NCI-H510A treated with DMSO at 0.1 percent for 48 hours (cell line): ENCODE data around the gene HLA-A.
"Not testable (repeated sequence)": the region's sequence is repeated elsewhere in the genome, so short reads cannot be mapped to it uniquely, and the experiment has no call there.

Source experiments
- DNase-seq: peaks from one replicate; lab custom pipeline; 2025; lab: John Stamatoyannopoulos, UW

HLA-A gene

DNA sequence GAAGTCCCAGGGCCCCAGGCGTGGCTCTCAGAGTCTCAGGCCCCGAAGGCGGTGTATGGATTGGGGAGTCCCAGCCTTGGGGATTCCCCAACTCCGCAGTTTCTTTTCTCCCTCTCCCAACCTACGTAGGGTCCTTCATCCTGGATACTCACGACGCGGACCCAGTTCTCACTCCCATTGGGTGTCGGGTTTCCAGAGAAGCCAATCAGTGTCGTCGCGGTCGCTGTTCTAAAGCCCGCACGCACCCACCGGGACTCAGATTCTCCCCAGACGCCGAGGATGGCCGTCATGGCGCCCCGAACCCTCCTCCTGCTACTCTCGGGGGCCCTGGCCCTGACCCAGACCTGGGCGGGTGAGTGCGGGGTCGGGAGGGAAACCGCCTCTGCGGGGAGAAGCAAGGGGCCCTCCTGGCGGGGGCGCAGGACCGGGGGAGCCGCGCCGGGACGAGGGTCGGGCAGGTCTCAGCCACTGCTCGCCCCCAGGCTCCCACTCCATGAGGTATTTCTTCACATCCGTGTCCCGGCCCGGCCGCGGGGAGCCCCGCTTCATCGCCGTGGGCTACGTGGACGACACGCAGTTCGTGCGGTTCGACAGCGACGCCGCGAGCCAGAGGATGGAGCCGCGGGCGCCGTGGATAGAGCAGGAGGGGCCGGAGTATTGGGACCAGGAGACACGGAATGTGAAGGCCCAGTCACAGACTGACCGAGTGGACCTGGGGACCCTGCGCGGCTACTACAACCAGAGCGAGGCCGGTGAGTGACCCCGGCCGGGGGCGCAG is at the start of gene HLA-A:
TSS of gene HLA-A (plus strand) at position 258 of the 778 bp plus-strand sequence. CDS start at position 280, 22 bp downstream.
- peak; percentile 84 for DNase-seq

DNA sequence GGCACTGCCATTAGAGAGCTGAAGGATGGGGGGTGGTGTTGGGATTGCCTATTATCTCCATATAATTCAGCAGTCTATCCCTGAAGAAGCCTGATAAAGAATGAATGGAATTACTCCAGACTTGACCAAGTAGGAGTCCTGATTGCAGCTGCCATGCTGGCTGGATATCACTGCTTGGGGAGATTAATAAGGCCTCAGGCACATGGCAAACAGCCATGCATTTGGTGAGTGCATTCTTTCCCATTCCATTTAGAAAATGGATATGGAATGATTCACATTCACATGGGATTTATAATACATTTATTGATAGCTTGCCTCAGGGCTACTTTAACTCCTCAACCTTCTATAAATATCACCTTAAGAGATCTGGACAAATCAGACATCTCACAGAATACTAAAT is 49.6 kb upstream of the HLA-A start:
- no peak for DNase-seq

DNA sequence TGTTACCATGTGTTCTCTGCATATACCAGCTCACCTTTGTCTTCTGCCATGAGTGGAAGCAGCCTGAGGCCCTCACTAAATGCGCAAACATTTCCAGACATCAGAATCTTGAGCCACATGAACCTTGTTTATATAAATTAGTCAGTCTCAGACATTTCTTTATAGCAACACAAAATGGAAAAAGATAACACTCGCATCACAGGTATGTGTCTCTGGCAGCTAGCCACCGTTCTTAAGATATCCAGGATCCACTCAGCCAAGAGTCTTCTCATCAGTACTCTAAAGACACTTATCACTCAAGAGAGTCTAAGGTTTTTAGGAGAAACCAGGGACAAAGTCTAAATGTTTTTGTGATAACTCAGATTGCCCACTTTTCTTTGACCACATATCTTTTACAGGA is 43.1 kb upstream of the HLA-A start:
- no peak for DNase-seq

DNA sequence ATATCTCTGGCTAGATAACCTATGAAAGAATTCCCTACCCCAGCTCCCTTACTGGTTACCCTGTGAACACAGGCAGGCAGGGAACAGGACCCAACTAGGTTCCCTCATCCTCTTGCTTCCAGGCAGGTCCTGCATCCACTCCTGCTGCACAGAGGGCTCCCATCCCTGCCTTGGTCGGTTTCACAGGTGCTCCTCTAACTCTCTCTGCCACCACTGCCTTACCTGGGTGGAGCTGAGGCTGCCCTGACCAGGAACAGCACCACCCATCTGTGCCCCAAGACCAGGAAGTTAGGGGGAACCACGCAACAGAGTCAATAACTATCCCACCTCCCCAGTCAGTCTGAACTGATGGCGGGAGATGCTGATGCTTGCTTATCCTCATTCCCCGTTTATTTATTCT is 37.0 kb upstream of the HLA-A start:
- DNase-seq, result no peak

DNA sequence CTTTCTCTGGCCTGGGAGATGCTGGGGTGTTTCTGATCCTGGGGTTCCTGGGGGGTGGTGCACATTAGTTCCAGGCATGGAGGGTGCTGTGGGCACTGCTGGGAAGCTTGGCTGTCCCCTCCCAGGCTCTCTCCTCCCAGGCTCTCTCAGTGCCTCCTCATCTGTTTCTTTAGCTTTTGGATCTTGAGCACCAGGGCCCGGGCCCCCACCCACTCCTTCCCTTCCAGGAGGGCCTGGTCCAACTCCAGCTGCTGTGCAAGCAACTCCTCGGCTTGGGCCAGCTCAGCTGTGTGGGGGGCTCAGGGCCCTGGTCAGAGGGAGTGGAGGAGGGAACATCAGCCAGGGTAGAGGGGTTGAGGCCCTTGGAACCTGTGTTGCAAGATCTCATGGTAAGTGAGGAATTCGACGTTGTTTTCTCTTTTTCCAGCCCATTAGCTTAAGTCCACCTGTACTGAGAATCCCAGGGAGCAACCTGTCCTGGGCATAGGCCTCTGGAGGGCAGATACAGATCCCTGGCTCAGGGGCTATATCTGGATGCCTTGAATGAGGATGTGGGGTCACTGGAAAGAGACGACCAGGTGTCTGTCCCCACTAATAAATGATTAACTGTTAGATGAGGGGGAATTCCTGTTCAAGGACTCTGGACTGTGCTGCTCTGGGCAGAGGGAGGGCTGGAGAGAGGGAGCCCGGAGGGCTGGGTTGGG is 34.5 kb upstream of the HLA-A start:
- no peak for DNase-seq

DNA sequence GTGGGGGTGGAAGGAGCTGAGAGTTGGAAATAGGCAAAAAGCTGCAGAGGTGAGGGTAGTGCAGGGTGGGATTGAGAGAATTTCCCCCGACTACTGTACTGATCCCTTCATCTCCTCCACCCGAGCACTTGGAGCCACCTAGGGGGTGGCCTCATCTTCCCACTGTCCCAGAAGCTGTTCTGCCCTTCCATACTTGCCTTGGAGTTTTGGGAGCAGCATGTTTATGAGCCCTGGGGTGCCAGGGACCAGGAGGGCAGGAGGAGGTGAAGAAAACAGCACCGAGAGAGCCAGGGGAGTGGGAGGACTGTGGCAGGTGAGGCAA is 34.0 kb upstream of the HLA-A start:
- no peak for DNase-seq

DNA sequence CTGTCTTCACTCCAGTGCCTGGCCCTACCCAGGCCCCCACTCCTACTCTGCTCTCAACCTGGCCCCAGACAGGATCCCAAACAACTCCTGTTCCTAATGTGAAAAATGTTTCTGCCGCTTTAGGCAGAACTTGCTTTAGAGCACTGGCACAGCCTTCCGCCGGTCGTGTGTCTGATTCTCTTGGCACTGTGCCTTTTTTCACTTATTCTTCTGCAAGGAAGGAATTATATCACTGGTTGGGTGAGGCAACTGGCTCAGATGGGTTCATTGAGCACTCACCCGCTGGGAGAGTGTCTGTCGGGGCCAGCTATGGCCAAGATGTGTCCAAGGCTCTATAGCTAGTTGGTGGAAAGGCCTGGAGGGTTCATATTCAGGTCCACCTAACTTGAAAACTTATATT is 33.6 kb upstream of the HLA-A start:
- DNase-seq, result no peak

DNA sequence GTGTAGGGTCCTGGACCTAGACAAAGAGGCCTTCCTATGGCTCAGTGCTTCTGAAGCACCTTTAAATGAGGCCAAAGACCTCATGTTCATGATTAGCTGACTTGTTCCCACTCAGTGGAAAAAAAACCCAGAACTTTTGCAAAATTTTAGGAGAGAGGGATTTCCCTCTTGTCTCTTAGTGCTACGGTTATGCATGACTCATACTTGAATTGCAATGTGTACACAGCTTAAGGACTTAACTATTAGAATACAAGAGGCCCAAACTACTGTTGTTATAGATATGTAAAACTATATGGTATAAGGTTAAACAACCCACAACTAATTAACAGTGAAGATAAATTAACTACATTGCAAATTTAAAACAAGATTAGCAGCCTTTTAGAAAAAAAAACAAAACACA is 32.3 kb upstream of the HLA-A start:
- DNase-seq, result no peak

DNA sequence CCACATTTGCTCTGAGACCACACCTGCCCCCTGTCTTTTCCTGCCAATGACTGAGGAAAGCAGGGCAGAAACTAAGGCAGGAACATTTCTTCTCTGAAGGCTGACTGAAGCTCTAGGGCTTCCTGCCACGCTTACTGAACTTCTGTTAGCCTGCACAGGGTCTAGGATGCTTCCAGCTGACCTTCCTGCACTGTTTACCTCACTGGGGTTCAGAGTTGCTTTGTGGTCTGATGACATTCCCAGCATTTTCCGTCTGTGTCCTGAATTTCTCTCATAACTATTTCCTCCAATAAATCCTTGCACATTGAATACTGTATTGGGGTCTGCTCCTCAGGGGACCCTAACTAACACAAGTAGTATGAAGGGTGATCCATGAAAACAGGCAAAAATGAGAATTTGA is 29.5 kb upstream of the HLA-A start:
- DNase-seq, result no peak

DNA sequence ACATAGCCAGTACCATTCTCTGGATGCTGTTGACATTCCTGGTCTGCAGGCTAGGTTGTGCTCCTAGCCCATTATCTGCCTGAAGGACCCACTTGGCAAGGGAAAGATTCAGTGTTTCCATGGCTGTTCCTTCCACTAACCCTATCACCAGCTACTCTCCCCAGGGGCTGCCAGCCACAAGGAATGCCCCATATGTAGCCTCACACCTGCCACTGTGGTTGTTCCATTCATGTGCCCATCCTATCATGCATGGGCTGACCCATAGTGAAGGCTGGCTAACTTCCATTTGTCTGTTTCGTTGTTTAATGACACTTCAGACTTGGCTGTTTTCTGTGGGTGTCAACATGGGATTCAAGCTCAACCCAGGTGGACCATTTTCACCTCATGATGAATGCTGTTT is 25.6 kb upstream of the HLA-A start:
- no peak for DNase-seq

DNA sequence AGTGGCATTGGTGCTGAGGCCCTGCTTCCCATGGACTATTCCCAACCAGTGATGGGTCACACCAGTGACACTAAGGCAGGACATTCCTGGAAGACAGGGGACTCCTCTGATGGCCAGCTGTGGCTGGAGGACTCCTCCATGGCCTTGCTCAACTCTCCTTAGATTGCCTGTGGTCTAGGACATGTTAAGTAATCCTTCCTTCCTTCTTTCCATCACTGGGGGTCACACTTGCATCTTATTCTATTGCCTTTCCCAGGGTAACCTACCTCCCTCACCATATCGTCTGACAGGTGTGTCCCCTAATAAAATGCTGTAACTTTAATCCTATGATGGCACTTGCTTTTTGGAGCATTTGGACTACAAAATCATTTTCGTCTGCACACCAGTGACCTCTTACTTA is 24.5 kb upstream of the HLA-A start:
- no peak for DNase-seq

DNA sequence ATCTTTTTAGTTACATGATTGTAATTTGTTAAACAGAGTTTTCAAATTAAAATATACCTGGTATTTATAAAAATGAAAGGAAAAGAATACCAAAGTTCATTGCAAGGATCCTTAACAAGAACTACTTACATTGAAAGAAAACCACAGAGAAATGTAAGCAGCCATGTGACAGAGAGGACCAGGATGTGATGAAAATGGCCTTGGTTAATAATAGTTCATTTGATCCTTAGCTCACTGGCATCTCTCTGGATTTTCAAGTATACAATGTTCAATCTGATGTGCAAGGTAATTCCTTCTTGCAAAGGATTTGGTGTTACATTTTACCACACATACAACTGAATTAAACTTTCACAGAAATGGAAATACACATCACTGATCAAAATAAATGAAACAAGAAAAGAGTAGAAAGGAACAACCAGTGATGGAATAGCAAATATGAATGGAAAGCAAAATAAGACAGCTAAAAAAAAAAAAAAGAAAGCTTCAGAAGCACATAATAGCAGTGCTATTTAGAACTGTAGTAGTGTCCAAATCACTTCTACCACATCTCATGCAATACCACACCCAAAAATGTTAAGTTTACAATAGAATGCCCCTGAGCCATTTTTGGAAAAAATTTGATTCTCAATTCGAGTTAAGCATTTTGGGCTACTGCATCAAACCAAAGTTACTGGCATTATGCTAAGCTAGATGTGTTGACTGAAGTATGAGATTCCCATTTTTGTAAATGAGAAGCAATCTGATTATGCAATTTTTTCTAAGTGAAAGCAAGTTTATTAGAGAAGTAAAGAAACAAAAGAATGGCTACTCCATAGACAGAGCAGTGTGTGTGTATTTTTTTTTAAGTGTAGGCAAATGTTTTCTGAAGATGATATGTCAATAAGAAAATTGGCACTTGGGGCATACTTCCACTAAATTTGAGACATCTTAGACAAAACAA is 22.6 kb upstream of the HLA-A start:
- DNase-seq, result no peak

DNA sequence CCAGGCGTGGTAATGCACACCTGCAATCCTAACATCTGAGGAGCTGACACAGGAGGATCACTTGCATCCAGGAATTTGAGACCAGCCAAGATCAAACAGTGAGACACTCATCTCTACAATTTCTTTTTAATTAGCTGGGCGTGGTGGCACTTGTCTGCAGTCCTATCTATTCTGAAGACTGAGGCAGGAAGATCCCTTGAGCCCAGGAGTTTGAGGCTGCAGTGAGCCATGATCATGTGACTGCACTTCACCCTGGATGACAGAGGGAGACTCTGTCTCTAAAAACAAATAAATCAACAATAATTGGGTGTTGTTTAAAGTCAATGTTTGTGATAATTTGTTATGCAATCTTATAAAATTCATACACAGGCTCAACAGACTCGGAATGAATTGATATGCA is 18.0 kb upstream of the HLA-A start:
- no peak for DNase-seq

DNA sequence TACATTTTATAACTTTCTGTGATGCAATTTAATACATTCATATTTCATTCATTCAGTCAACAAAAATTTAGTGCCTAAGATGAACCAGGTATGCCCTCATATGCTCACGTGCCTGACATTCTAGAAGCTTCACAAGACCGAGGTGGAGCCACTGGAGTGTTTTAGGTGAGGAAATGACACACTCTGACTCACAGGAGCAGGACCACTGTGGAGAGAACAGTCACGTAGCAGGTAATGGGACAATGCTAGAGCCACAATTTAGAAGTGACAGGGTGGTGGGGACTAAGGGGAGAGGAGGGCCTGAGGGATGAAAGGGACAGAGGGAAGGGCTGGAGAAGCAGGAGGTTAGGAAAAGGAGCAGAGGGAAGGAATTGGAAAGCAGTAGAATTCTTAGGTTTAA is 17.6 kb upstream of the HLA-A start:
- DNase-seq, result no peak

DNA sequence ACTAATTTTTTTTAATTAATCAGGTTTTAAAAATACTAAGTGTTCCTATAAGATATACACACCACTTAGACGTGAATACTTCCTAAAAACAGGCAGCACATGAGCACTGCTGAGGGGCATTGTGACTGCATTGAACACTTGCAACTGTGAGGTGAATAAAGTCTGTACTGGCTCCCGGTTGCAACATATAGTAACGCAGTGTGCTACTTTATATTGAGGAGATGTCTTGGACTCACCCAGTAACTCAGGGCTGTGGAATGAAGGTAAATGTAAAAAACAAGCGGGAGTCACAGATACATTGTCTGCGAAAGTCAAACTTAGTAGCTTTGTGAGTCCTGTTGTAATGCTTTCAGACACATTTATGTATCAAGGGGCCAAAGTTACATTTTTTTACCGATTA is 17.0 kb upstream of the HLA-A start:
- no peak for DNase-seq

DNA sequence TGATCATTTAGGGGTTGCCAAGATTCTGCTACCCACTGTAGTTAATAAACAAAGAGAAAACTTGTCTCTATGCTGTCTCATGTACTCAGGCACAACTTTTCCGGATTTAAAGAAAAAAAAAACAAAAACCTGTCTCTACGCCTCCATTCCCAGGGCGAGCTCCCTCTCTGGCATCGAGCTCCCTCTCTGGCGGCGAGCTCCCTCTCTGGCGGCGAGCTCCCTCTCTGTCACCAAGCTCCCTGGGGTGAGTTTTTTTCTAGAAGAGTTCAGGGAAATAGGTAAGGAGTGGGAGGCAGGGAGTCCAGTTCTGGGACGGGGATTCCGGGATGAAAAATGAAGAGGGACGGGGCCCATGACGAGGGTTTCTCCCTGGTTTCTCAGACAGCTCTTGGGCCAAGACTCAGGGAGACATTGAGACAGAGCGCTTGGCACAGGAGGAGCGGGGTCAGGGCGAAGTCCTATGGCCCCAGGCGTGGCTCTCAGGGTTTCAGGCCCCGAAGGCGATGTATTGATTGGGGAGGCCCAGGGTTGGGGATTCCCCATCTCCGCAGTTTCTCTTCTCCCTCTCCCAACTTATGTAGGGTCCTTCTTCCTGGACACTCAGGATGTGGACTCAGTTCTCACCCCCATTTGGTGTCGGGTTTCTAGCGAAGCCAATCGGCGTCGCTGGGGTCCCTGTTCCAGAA is 16.5 kb upstream of the HLA-A start:
- DNase-seq, result no peak

DNA sequence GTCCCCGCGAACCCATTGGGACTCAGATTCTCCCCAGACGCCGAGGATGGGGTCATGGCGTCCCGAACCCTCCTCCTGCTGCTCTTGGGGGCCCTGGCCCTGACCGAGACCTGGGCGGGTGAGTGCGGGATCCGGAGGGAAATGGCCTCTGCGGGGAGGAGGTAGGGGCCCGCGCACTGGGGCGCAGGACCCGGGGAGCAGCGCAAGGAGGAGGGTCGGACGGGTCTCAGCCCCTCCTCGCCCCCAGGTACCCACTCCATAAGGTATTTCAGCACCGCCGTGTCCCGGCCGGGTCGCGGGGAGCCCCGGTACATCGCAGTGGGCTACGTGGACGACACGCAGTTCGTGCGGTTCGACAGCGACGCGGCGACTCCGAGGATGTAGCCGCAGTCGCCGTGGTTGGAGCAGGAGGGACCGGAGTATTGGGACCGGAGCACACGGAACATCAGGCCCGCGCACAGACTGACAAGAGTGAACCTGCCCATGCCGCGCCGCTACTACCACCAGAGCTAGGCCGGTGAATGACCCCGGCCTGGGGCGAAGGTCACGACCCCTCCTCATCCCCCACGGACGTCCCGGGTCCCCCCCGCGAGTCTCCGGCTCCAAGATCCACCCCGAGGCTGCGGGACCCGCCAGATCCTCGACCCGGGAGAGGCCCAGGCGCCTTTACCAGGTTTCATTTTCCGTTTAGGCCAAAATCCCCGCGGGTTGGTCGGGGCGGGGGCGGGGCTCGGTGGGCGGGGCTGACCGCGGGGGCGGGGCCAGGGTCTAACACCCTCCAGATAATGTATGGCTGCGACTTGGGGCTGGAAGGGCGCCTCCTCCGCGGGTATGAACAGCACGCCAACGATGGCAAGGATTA is 15.7 kb upstream of the HLA-A start:
- no peak for DNase-seq

DNA sequence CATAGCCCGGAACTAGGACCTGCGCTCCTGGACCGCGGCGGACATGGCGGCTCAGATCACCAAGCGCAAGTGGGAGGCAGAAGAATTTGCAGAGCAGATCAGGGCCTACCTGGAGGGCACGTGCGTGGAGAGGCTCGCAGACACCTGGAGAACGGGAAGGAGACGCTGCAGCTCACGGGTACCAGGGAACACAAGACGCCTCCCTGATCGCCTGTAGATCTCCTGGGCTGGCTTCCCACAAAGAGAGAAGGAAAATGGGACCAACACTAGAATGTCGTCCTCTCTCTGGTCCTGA is 15.1 kb upstream of the HLA-A start:
- DNase-seq, result no peak

DNA sequence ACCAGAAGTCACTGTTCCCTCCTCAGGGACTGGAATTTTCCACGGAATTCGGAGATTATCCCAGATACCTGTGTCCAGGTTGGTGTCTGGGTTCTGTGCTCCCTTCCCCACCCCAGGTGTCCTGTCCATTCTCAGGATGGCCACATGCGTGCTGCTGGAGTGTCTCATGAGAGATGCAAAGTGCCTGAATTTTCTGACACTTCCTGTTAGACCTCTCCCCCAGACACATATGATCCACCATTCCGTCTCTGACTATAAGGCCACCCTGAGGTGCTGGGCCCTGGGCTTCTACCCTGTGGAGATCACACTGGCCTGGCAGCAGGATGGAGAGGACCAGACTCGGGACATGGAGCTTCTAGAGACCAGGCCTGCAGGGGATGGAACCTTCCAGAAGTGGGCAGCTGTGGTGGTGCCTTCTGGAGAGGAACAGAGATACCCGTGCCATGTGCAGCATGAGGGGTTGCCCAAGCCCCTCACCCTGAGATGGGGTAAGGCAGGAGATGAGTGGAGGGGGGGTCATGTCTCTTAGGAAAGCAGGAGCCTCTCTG is 14.4 kb upstream of the HLA-A start:
- no peak for DNase-seq

DNA sequence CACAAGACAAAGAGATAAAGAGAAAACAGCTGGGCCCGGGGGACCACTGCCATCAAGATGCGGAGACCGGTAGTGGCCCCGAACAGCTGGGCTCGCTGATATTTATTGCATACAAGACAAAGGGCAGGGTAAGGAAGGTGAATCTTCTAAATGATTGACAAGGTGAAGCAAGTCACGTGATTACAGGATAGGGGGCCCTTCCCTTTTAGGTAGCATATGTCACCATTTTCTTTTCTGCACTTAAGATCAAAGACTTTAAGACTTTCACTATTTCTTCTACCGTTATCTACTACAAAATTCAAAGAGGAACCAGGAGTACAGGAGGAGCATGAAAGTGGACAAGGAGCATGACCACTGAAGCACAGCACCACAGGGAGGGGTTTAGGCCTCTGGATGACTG is 12.3 kb upstream of the HLA-A start:
- DNase-seq, result not testable (repeated sequence)

DNA sequence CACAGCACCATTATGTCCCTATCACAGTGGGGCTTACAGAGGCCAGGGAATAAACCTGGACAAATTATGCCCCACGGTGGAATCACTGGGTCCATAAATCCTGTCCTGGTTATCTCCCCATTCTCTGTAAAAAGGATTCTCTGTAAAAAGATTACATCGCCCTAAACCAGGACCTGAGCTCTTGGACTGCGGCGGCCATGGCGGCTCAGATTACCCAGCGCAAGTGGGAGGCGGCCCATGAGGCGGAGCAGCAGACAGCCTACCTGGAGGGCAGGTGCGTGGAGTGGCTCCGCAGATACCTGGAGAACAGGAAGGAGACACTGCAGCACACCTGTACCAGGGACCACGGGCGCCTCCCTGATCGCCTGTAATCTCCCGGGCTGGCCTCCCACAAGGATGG is 8.4 kb upstream of the HLA-A start:
- DNase-seq, result no peak
